B cell (primary cell): ENCODE data around the gene COPS7B. TPM values are rescaled to one million over a fixed set of nuclear protein-coding genes. Genes with fewer than 3 reads are reported as not detected.

ENCODE experiments used
- ATAC-seq: fragments of 200-7000 bp; cut with Tn5 transposase; one replicate; pipeline ENCODE4 v1.10.0; 2021; ENCODE audit warnings: low read depth, mild to moderate bottlenecking, moderate number of reproducible peaks, moderate library complexity
- CTCF ChIA-PET: fragments of 350-600 bp; sonication (Branson Sonifier 250); formaldehyde crosslinking; loops from one replicate; lab custom pipeline; 2021; ENCODE audit warnings: antibody characterized with exemption, inconsistent platforms; lab: Charles Lee
- POLR2A ChIA-PET: fragments of 350-600 bp; sonication (Branson Sonifier 250); formaldehyde crosslinking; loops from one replicate; lab custom pipeline; 2021; ENCODE audit warnings: antibody characterized with exemption; lab: Charles Lee
- DNase-seq: peaks from one replicate; pipeline ENCODE4 v3.0.0; 2013
- H2AFZ ChIP-seq: 2 replicates; pipeline ENCODE4 v1.6.1; 2012; ENCODE audit warnings: mild to moderate bottlenecking, low read depth, low read length; ENCODE audit not compliant: insufficient read depth, poor library complexity, severe bottlenecking
- H3K27ac ChIP-seq, 2 donors: 1 replicate in 1 of 2; 2 replicates in 1 of 2; pipeline ENCODE4 v1.5.1; 2012 to 2013; ENCODE audit warnings: low read length in 2 of 2, mild to moderate bottlenecking in 2 of 2, moderate library complexity in 1 of 2
- H3K27me3 ChIP-seq, 4 experiments: fragments of 200-600 bp in 1 of 4; sonication (generic) in 1 of 4; replicated peaks in 1 of 4; 1 replicate in 2 of 4; 2 replicates in 2 of 4; pipeline versions ENCODE4 v1.6.1 to v1.7.0; 2013 to 2016; ENCODE audit warnings: low read length in 3 of 4, mild to moderate bottlenecking in 2 of 4, mixed read lengths in 1 of 4, moderate library complexity in 1 of 4; ENCODE audit not compliant: insufficient read depth in 4 of 4, control insufficient read depth in 3 of 4; ENCODE audit errors: control extremely low read depth in 1 of 4
- H3K36me3 ChIP-seq, 2 experiments: replicated peaks in 1 of 2; 1 replicate in 1 of 2; 2 replicates in 1 of 2; pipeline versions ENCODE4 v1.6.1 to v1.7.1; 2013; ENCODE audit warnings: low read length in 1 of 2; ENCODE audit not compliant: insufficient read depth in 2 of 2, control insufficient read depth in 1 of 2; ENCODE audit errors: control extremely low read depth in 1 of 2, extremely low read depth in 1 of 2
- H3K4me1 ChIP-seq, 2 donors: fragments of 200-600 bp in 1 of 2; sonication (generic) in 1 of 2; 1 replicate in 1 of 2; 2 replicates in 1 of 2; pipeline versions ENCODE4 v1.5.1 to v1.6.1; 2013 to 2017; ENCODE audit warnings: low read length in 2 of 2; ENCODE audit not compliant: control insufficient read depth in 2 of 2, insufficient read depth in 2 of 2
- H3K4me2 ChIP-seq: replicated peaks from 2 replicates; pipeline ENCODE3; 2012; ENCODE audit warnings: mild to moderate bottlenecking, low read depth, low read length; ENCODE audit not compliant: poor library complexity, severe bottlenecking
- H3K4me3 ChIP-seq, 5 experiments: fragments of 200-600 bp in 1 of 5; sonication (generic) in 1 of 5; 1 replicate in 3 of 5; 2 replicates in 2 of 5; pipeline versions ENCODE4 v1.5.1 to v1.7.0; 2011 to 2016; ENCODE audit warnings: low read length in 4 of 5, mild to moderate bottlenecking in 4 of 5, low read depth in 2 of 5, control low read depth in 1 of 5, moderate library complexity in 1 of 5; ENCODE audit not compliant: insufficient read depth in 1 of 5; ENCODE audit errors: control extremely low read depth in 1 of 5, extremely low read depth in 1 of 5
- H3K79me2 ChIP-seq: fragments of 200-600 bp; sonication (generic); one replicate; pipeline ENCODE4 v1.6.0; 2016; ENCODE audit warnings: low read length; ENCODE audit not compliant: control insufficient read depth, insufficient read depth
- H3K9ac ChIP-seq: fragments of 200-600 bp; sonication (generic); 2 replicates; pipeline ENCODE4 v1.6.1; 2017; ENCODE audit warnings: mild to moderate bottlenecking, low read length, moderate library complexity
- H3K9me3 ChIP-seq, 3 donors: one replicate each; pipeline versions ENCODE4 v1.6.1 to v1.7.1; 2013; ENCODE audit warnings: low read length in 2 of 3; ENCODE audit not compliant: control insufficient read depth in 2 of 3, insufficient read depth in 1 of 3; ENCODE audit errors: control extremely low read depth in 1 of 3
- H4K20me1 ChIP-seq: 2 replicates; pipeline ENCODE4 v1.6.0; 2012; ENCODE audit warnings: mild to moderate bottlenecking, low read length; ENCODE audit not compliant: insufficient read depth, control insufficient read depth, poor library complexity, severe bottlenecking
- H3K27ac Mint-ChIP-seq: one replicate; pipeline ENCODE4 v1.8.0; 2021; ENCODE audit warnings: mixed read lengths
- H3K27me3 Mint-ChIP-seq: one replicate; pipeline ENCODE4 v1.8.0; 2021; ENCODE audit warnings: mixed read lengths
- H3K4me1 Mint-ChIP-seq: one replicate; pipeline ENCODE4 v1.8.0; 2021; ENCODE audit warnings: mixed read lengths
- H3K4me3 Mint-ChIP-seq: one replicate; pipeline ENCODE4 v1.8.0; 2021; ENCODE audit warnings: mixed read lengths
- H3K9me3 Mint-ChIP-seq: one replicate; pipeline ENCODE4 v1.8.0; 2022; ENCODE audit warnings: mixed read lengths; ENCODE audit not compliant: insufficient read depth
- CTCF ChIP-seq: fragments of 200-600 bp; IDR thresholded peaks from one replicate; pipeline ENCODE4 v1.8.0; 2022; ENCODE audit warnings: antibody characterized with exemption, mild to moderate bottlenecking
- EZH2 ChIP-seq: IDR thresholded peaks from 2 replicates; pipeline ENCODE4 v1.6.1; 2012; ENCODE audit warnings: borderline replicate concordance, low read depth, mild to moderate bottlenecking, moderate library complexity, low read length; ENCODE audit not compliant: insufficient read depth, poor library complexity, severe bottlenecking
- WGBS: methylation state at CpG from one replicate; pipeline ENCODE4 v1.1.5; 2013; ENCODE audit warnings: missing lambda C conversion rate; ENCODE audit not compliant: insufficient coverage; 5-methylcytosine and 5-hydroxymethylcytosine counted together
- intact Hi-C: fragments of 100-400 bp; cut with micrococcal nuclease; formaldehyde crosslinking; loops from one replicate; pipeline ENCODE4 v1.10.0; 2022
- polyA plus RNA-seq: library from polyadenylated mRNA; depleted of rRNA; stranded (reverse); fragments of >200 nt; gene quantifications from 2 replicates; pipeline ENCODE4 v1.2.3, GENCODE V29; 2012
- total RNA-seq, 2 donors: library from RNA; stranded (reverse); fragments of 120-200 nt in 1 of 2; gene quantifications; 1 replicate in 1 of 2; 2 replicates in 1 of 2; pipeline versions ENCODE4 v1.2.3 to v1.2.4, GENCODE V29; 2013 to 2022

The COPS7B gene
- total and polyA plus RNA-seq, 2 donors (not counting 1 experiment from before 2014, with no cell fraction given): 52.7 to 70.8 TPM

- no peak overlapping the region for H3K4me3 ChIP-seq
- H3K4me2 ChIP-seq: no peak overlapping the region
- Mint-ChIP-seq H3K4me1 (no peaks in the 10 kb centered on the region), H3K27me3 (no peaks in the 10 kb centered on the region), H3K9me3 (no peaks in the 10 kb centered on the region), H3K27ac (no peak overlapping the region), H3K4me3 (no peak overlapping the region)
- intact Hi-C loops: no loop called here
- WGBS: 89% methylated on average over 7 of the region's 12 CpGs
- ChIA-PET CTCF (interaction anchor here (1.4 kb wide), 1 partner anchor 32 kb away, joined by 3 read pairs; no protein-coding TSS in a partner anchor), POLR2A (no interaction called here)
- H3K36me3 ChIP-seq: no peaks in the 10 kb centered on the region
- DNase-seq (peak; percentile 1), ATAC-seq (no peak)
- H3K27me3 ChIP-seq: no peaks in the 10 kb centered on the region
- H3K79me2 ChIP-seq: no peaks in the 10 kb centered on the region
- H3K9me3 ChIP-seq: peaks cover 0 to 6% (median 0%) of the 10 kb centered on the region in 3 donors
- no peak overlapping the region for H2AFZ ChIP-seq
- no peak overlapping the region for H3K27ac ChIP-seq
- H3K4me1 ChIP-seq: no peaks in the 10 kb centered on the region
- H4K20me1 ChIP-seq: no peaks in the 10 kb centered on the region
- no peak overlapping the region for H3K9ac ChIP-seq
- no peak for TF ChIP-seq CTCF
- no peak for TF ChIP-seq EZH2
These were observed 34.6 kb downstream of the COPS7B start for GRCh38 chr2:231820786-231821303.

GRCh38 chr2:231821908-231822307, 35.7 kb downstream of the COPS7B start:
- intact Hi-C loops: no loop called here
- 60% methylated on average over 1 of the region's 3 CpGs for WGBS
- H3K4me3 ChIP-seq: no peak overlapping the region
- Mint-ChIP-seq H3K9me3 (no peaks in the 10 kb centered on the region), H3K27ac (no peak overlapping the region), H3K4me3 (no peak overlapping the region), H3K4me1 (no peaks in the 10 kb centered on the region), H3K27me3 (no peaks in the 10 kb centered on the region)
- POLR2A ChIA-PET: no interaction called here
- ATAC-seq (no peak), DNase-seq (no peak)
- TF ChIP-seq EZH2 (no peak), CTCF (no peak)
- H4K20me1 ChIP-seq: no peaks in the 10 kb centered on the region
- no peak overlapping the region for H3K4me2 ChIP-seq
- H3K4me1 ChIP-seq: no peaks in the 10 kb centered on the region
- H3K79me2 ChIP-seq: no peaks in the 10 kb centered on the region
- H3K27ac ChIP-seq: no peak overlapping the region
- CTCF ChIA-PET: no interaction called here
- H3K9ac ChIP-seq: no peak overlapping the region
- H2AFZ ChIP-seq: no peak overlapping the region
- H3K9me3 ChIP-seq: peaks cover 0 to 6% (median 0%) of the 10 kb centered on the region in 3 donors
- no peaks in the 10 kb centered on the region for H3K27me3 ChIP-seq
- no peaks in the 10 kb centered on the region for H3K36me3 ChIP-seq
